Measurements from ENCODE around the gene GOLGB1.
A peak's percentile ranks its signal among the peaks of the same experiment; 100 is the strongest.
"Not testable (repeated sequence)": the region's sequence is repeated elsewhere in the genome, so short reads cannot be mapped to it uniquely, and the experiment has no call there.

The GOLGB1 gene, protein sequence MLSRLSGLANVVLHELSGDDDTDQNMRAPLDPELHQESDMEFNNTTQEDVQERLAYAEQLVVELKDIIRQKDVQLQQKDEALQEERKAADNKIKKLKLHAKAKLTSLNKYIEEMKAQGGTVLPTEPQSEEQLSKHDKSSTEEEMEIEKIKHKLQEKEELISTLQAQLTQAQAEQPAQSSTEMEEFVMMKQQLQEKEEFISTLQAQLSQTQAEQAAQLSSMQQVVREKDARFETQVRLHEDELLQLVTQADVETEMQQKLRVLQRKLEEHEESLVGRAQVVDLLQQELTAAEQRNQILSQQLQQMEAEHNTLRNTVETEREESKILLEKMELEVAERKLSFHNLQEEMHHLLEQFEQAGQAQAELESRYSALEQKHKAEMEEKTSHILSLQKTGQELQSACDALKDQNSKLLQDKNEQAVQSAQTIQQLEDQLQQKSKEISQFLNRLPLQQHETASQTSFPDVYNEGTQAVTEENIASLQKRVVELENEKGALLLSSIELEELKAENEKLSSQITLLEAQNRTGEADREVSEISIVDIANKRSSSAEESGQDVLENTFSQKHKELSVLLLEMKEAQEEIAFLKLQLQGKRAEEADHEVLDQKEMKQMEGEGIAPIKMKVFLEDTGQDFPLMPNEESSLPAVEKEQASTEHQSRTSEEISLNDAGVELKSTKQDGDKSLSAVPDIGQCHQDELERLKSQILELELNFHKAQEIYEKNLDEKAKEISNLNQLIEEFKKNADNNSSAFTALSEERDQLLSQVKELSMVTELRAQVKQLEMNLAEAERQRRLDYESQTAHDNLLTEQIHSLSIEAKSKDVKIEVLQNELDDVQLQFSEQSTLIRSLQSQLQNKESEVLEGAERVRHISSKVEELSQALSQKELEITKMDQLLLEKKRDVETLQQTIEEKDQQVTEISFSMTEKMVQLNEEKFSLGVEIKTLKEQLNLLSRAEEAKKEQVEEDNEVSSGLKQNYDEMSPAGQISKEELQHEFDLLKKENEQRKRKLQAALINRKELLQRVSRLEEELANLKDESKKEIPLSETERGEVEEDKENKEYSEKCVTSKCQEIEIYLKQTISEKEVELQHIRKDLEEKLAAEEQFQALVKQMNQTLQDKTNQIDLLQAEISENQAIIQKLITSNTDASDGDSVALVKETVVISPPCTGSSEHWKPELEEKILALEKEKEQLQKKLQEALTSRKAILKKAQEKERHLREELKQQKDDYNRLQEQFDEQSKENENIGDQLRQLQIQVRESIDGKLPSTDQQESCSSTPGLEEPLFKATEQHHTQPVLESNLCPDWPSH (N-terminal part only)

GRCh38 chr3:121749276-121750086 lies at the start of gene GOLGB1:
GOLGB1 (minus strand) TSS chr3:121749741; CDS start chr3:121730971, 18,770 bp downstream.
- DNase-seq (ENCODE audit: low spot score), result peak; percentile 100

GRCh38 chr3:121796970-121797369 lies 47.4 kb upstream of the GOLGB1 start:
- DNase-seq (ENCODE audit: low spot score), result no peak

- no peak for DNase-seq (ENCODE audit: low spot score)
Measured at GRCh38 chr3:121794264-121794983, 44.9 kb upstream of the GOLGB1 start.

GRCh38 chr3:121793078-121793477 lies 43.5 kb upstream of the GOLGB1 start:
- DNase-seq (ENCODE audit: low spot score), result no peak

DNA sequence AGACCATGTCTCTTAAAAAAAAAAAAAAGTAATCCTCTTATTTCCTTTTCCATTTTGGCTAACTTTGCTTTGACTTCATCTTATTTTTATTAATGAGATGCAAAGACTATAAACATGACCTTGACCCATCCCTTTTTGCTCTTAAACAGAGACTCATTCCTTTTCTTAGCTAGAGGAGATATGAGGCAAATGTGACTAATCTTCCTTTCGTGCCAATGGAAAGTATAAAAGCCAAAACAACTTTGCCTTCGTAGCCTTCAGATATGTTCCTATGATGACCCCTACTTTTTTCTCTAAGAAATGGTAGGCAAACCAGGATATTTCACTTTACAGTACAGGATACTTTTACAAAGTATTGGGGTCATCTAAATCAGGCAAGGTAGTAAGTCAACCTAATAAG lies 36.9 kb upstream of the GOLGB1 start:
- no peak for DNase-seq (ENCODE audit: low spot score)

- not testable (repeated sequence) for DNase-seq (ENCODE audit: low spot score)
Measured at GRCh38 chr3:121782784-121783183, 33.2 kb upstream of the GOLGB1 start.

DNA sequence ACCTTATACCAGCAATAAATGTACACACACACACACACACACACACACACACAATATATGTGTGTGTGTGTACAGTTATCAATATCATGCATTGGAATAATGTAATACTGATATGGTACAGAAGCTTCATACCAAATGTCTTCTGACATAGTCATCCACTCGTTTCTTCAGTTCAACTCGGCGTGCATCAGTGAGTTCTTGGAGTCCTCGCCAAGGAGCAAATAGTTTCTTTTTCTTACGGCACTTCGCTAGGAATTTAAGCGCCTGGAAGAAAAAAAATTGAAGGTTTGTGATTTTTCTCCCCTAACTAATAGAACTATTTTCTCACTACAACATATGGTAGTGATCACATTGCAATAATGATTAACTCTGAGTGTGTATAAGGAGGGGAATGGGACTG lies 32.1 kb upstream of the GOLGB1 start:
- DNase-seq (ENCODE audit: low spot score), result no peak

DNA sequence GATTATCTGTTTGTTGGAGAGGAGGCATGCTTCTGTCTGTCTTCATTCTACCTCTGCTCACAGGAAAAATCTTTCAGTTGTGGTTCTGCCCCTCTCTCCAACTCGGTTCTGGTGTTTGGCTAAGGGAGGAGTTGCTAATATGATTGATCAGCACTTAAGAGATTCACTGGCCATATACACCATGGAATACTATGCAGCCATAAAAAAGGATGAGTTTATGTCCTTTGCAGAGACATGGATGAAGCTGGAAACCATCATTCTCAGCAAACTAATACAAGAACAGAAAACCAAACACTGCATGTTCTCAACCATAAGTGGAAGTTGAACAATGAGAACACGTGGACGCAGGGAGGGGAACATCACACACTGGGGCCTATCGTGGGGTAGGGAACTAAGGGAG lies 25.6 kb upstream of the GOLGB1 start:
- not testable (repeated sequence) for DNase-seq (ENCODE audit: low spot score)

- no peak for DNase-seq (ENCODE audit: low spot score)
Measured at GRCh38 chr3:121769246-121769645, 19.7 kb upstream of the GOLGB1 start.

DNA sequence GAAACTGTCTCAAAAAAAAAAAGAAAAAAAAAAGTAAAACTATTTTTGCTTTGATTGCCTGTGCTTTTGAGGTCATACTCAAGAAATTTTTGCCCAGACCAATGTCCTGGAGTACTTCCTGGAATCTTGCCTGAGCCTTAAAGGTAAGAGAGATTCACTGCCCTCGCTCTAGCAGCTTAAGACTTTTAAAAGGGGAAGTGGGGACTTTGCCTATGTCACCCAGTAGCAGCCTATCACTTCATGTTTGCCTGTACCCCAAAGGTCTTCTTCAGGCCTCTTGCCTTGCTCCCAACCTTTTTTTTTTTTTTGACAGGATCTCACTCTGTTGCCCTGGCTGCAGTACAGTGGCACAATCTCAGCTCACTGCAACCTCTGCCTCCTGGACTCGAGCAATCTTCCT lies 18.9 kb upstream of the GOLGB1 start:
- DNase-seq (ENCODE audit: low spot score), result no peak

DNA sequence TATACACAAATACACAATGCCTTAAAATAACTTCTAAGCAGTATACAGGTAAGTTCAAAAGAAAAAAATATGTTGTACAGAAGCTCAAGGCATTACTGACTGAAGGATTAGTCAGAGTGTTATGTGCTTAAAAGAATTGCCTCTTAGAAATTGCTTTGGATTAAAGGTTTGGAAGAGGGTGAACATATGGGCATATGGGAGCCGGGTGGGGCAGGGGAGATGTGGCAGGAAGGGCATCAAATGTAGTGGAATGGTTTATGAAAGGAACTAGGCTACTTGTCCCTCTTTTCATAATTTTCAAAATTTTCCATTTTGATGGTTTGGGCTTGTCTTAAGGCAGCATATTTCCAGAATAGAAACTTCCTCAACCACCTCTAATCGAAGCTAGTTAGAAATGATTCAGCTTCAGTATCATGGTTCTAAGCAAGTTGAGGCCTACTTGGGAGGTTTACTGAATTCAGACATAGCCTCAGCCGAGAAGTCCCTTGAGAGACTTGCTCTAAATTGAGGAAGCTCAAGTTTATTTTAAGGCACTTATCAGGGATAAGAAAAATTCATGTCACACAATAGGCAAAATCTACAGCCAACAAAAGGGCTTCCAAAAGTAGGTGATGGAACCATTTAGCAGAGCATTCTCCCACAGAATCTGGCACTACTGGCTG lies 10.1 kb upstream of the GOLGB1 start:
- DNase-seq (ENCODE audit: low spot score), result no peak

DNA sequence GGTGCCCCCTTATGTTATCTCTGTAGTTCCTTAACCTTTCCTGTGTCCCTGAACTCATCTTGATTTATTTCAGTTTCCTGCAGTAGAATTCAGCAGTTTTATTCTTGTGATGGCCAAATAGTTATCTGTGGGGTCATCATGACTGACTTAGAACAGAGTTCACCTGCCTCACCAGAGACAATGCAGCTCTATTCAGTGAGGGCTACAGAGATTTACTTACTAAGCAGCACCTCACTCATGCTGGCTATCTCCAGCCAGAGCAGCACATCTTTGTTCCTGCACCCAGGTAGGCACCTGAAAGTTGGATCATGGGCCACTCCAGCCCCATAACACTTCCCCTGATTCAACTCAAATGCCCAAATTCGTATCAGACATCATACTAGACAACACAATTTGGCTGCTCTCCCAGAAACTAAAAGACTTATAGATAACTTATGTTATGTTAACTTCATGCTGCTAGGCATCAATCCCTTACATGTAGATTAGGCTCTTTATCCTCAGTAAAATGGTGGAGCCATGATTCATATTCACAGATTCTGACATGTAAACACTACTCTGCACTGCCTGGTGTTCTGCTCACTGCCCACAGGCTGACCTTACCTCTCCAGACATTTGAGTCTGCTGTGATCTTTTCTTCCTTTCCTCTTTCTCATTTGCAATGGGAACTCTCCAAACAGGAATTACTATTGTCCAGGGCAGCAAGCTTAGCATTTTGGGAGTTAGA lies 9.3 kb upstream of the GOLGB1 start:
- DNase-seq (ENCODE audit: low spot score), result no peak

DNA sequence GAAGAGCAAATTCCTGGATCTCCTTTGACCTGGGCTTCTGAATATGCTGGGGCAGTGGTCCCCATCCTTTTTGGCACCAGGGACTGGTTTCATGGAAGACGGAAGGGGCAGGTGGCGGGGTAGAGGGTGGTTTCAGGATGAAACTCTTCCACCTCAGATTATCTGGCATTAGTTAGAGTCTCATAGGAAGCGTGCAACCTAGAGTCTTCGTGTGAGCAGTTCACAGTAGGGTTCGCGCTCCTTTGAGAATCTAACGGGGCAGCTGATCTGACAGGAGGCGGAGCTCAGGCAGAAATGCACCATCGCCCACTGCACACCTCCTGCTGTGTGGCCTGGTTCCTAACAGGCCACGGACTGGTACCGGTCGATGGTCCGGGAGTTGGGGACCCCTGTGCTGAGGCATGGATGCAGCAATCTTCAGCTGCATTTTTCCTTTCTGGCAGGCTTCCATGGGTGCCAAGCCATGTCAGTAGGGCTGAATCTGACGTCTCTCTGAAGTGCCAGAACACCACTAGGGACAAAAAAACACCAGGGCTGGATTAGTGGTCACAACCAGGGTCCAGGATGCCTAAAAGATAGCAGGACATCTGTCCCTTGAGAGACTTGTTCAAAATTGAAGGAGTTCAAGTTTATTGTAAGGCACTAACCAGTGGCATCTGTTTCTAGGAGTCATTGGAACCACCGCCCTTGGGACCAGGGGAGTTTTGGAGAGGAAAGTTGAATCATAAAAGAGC lies 8.4 kb upstream of the GOLGB1 start:
- no peak for DNase-seq (ENCODE audit: low spot score)

- no peak for DNase-seq (ENCODE audit: low spot score)
Measured at GRCh38 chr3:121757087-121757811, 7.7 kb upstream of the GOLGB1 start.

GRCh38 chr3:121752772-121753171 lies 3.2 kb upstream of the GOLGB1 start:
- DNase-seq (ENCODE audit: low spot score), result no peak

GRCh38 chr3:121752261-121752660 lies 2.7 kb upstream of the GOLGB1 start:
- no peak for DNase-seq (ENCODE audit: low spot score)

- DNase-seq (ENCODE audit: low spot score), result no peak
Measured at GRCh38 chr3:121750087-121750415, 510 bp upstream of the GOLGB1 start.

DNA sequence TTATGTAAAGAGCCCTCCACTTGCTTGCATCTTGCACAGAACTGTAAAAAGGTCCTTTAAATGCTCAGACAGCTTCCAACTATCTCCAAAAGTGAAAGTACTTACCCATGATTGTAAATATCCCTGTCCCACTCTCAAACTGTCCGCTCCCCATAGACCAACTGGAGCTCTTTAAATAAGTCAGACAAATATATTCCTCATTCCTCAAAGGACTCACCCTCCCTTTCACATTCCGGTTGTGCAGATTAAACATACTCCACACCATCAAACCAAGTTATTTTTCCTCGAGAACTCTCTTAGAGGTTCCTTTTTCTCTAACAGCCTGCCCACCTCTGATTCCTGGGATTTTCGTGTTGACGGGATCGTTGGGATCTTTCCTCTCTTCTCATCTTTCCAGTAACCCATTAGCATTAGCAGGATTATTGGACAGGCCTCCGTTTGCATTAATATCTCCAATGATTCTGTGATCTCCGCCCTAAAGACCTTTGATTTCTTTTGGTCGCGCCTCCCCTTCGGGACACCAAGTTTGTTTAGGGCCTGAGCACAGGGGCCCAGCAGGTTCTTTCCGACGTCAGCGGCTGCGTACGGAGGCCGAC lies 763 bp downstream of the GOLGB1 start:
- peak; percentile 42 for DNase-seq (ENCODE audit: low spot score)
